Activated T-helper 1 cell treated with anti-CD3 and anti-CD28 coated beads, Interleukin-12 subunit alpha, Interleukin-12 subunit beta, Interleukin-2, Interleukin-4 antibody, amounts not matched to agents 30 ng/mL and 10 ng/mL and 1 ng/mL, durations not matched to agents 14 hours and 24 hours and 36 hours (primary cell): Measurements from ENCODE around the gene PLEKHH1. TPM values are rescaled to one million over a fixed set of nuclear protein-coding genes. Genes with fewer than 3 reads are reported as not detected.
A peak's percentile ranks its signal among the peaks of the same experiment; 100 is the strongest.

Source experiments
- DNase-seq: peaks from one replicate; pipeline ENCODE4 v3.0.0; 2021; ENCODE audit warnings: low spot score
- H3K27ac Mint-ChIP-seq: one replicate; pipeline ENCODE4 v1.8.0; 2021; ENCODE audit warnings: mild to moderate bottlenecking, mixed read lengths
- H3K27me3 Mint-ChIP-seq: one replicate; pipeline ENCODE4 v1.8.0; 2022; ENCODE audit warnings: mild to moderate bottlenecking, moderate library complexity, mixed read lengths; ENCODE audit not compliant: insufficient read depth
- H3K36me3 Mint-ChIP-seq: one replicate; pipeline ENCODE4 v1.8.0; 2021; ENCODE audit warnings: low read depth, mixed read lengths
- H3K4me1 Mint-ChIP-seq: one replicate; pipeline ENCODE4 v1.8.0; 2021; ENCODE audit warnings: low read depth, mixed read lengths
- H3K4me3 Mint-ChIP-seq: one replicate; pipeline ENCODE4 v1.8.0; 2021; ENCODE audit warnings: mild to moderate bottlenecking, moderate library complexity, mixed read lengths
- H3K9me3 Mint-ChIP-seq: one replicate; pipeline ENCODE4 v1.8.0; 2021; ENCODE audit warnings: mixed read lengths
- intact Hi-C: fragments of 100-400 bp; cut with micrococcal nuclease; formaldehyde crosslinking; loops from one replicate; pipeline ENCODE4 v1.15.1; 2024
- total RNA-seq: library from RNA; stranded (reverse); gene quantifications from 2 replicates; pipeline ENCODE4 v1.2.3, GENCODE V29; 2022

The PLEKHH1 gene
- total RNA-seq, 1 donor from 2014 or later = 0.96 TPM

DNA sequence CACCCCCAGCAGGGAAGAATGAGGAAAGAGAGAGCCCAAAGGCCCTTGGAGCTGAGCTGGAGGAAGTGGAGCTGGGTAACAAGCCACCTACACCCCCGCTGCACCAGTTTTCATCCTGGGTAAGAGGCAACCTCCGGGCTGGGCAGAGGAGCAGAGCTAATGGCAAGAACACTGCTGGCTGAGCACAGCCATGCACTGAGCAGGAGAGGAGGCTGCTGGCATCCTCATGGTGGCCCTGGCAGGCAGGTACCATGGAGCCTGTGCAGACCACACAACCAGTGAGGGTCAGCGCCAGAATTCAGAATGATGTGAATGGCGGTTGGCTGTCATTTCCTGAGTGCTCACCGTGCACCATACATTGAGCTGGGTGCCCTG, 29.7 kb downstream of the PLEKHH1 start:
- Mint-ChIP-seq H3K27ac (no peak overlapping the region), H3K9me3 (no peaks in the 10 kb centered on the region), H3K36me3 (no peaks in the 10 kb centered on the region), H3K4me3 (no peak overlapping the region), H3K4me1 (peaks cover 8% of the 10 kb centered on the region), H3K27me3 (peaks cover 4% of the 10 kb centered on the region)
- DNase-seq = no peak
- intact Hi-C loops = no loop called here

DNA sequence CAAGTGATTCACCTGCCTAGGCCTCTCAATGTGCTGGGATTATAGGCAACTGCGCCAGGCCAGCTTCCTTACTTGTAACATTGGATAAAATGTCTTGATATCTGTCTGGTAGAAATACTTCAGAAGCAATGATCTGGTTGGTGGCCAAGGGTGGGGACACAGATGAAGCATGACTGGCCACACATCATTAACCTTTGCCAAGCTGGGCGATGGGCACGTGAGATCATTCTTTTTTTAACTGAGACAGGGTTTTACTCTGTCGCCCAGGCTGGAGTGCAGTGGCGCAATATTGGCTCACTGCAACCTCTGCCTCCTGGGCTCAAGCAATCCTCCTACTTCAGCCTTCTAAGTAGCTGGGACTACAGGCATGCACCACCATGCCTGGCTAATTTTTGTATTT, 31.1 kb downstream of the PLEKHH1 start:
- Mint-ChIP-seq H3K27ac (no peak overlapping the region), H3K27me3 (peaks cover 3% of the 10 kb centered on the region), H3K36me3 (no peaks in the 10 kb centered on the region), H3K9me3 (no peaks in the 10 kb centered on the region), H3K4me1 (peaks cover 8% of the 10 kb centered on the region), H3K4me3 (no peak overlapping the region)
- intact Hi-C loops = no loop called here
- DNase-seq = no peak

DNA sequence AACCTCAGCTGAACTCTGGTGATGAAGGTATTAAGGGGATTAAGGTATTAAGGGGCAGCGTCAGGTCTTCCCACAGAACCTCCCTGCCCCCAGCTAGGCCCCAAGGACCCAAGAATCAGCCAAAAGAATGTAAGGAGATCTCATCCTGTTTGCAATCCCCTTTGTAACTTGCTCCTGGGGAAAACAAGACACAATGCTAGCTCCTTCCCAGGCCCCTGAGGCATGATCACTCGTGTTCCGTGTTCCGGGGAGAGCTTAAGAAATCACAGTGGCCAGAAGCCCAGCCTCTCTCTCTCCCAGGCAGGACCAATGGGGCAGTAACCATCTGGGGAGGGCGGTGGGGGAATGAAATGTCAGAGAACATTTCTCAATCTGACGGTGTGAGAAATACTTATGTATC, 33.8 kb downstream of the PLEKHH1 start:
- DNase-seq = no peak
- Mint-ChIP-seq H3K27ac (no peak overlapping the region), H3K4me3 (no peak overlapping the region), H3K9me3 (no peaks in the 10 kb centered on the region), H3K4me1 (peaks cover 8% of the 10 kb centered on the region), H3K36me3 (no peaks in the 10 kb centered on the region), H3K27me3 (peaks cover 3% of the 10 kb centered on the region)
- intact Hi-C loops = no loop called here

DNA sequence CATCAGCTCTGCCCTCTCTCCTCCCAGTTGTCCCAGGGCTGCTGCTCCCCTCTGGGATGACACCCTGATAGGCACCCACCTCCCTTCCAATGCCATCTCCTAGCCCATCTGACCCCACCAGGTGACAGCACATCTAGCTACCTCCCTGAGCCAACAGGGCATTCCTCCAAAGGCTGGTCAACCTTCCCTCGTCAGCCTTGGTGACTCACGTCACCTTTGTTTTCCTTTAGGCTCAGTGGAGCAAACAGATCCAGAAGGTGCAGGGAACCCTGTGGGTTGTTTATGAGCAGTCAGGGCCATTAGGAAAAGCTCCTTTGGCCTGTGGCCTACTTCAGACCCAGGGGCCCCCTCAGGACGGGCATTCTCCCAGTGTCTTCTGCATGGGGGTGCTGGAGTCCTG, 34.6 kb downstream of the PLEKHH1 start:
- no peak overlapping the region for H3K27ac Mint-ChIP-seq
- peaks cover 8% of the 10 kb centered on the region for H3K4me1 Mint-ChIP-seq

DNA sequence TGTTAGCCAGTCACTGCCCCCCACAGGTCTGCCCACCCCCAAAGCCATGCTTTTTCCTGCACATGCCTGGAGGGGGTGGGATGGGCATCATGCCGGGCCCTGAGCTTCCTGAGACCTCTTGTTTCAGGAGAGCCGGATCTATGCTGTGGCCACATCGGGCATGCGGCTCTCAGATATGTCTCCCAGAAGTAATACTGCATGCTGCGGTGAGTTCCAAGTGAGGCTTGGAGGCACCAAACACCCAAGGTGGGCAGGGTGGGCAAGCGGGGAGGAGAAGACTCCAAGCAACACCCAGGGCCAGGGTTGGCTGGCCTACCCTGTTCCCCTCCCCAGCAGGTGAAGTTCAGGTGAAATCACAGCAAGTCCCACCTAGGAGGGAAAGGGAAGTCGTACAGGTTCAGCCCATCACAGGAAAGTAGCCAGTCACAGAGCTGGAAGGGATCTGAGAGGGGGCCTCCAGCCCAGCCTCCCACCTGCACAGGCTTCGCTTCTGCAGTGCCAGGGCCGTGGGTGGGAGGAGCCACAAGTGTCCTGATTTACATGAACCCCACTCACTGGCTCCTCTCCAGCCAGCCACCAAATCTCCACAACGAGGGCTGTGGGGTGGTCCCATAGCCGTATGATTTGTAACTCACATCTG, 36.0 kb downstream of the PLEKHH1 start:
- intact Hi-C loops = no loop called here
- Mint-ChIP-seq H3K4me1 (peaks cover 8% of the 10 kb centered on the region), H3K27ac (no peak overlapping the region), H3K4me3 (no peak overlapping the region), H3K27me3 (peaks cover 6% of the 10 kb centered on the region), H3K9me3 (no peaks in the 10 kb centered on the region), H3K36me3 (no peaks in the 10 kb centered on the region)
- no peak for DNase-seq

More for the DNA sequence above, 34.6 kb downstream of the PLEKHH1 start:
- H3K4me3 Mint-ChIP-seq = no peak overlapping the region
- intact Hi-C loops = no loop called here
- DNase-seq = no peak
- H3K27me3 Mint-ChIP-seq = peaks cover 4% of the 10 kb centered on the region
- H3K9me3 Mint-ChIP-seq = no peaks in the 10 kb centered on the region
- H3K36me3 Mint-ChIP-seq = no peaks in the 10 kb centered on the region

DNA sequence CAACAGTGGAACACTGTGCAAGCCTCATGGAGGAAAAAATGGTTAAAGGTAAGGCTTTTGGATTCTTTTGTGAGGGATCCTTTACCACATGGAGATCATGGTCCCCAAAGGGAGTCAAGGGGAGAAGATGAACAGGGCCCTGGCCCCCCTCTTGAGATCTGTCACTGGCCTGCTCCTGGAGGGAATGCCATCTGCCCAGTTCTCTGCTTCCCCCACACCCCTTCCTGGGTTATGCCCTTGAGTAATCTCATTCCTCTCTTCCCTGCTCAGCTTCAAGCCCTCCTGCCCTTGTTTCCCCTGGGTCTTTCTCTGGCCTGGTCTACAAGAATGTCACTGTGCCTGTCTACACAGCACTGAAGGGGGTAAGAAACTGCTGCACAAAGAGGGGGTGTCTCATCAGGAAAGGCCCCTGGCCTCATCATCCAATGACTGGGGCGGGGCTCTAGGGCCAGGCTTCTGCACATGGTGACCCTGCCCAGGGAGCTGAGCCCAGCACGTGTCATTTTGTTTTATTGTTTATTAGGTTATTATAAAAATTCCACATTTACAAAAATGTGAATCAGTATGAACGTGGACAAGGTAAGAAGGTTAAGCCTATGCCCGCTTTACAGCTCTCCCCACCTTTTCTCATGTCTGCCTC, 36.7 kb downstream of the PLEKHH1 start:
- Mint-ChIP-seq H3K27ac (no peak overlapping the region), H3K4me3 (no peak overlapping the region), H3K36me3 (no peaks in the 10 kb centered on the region), H3K27me3 (peaks cover 5% of the 10 kb centered on the region), H3K4me1 (peaks cover 8% of the 10 kb centered on the region), H3K9me3 (no peaks in the 10 kb centered on the region)
- intact Hi-C loops = no loop called here
- no peak for DNase-seq

DNA sequence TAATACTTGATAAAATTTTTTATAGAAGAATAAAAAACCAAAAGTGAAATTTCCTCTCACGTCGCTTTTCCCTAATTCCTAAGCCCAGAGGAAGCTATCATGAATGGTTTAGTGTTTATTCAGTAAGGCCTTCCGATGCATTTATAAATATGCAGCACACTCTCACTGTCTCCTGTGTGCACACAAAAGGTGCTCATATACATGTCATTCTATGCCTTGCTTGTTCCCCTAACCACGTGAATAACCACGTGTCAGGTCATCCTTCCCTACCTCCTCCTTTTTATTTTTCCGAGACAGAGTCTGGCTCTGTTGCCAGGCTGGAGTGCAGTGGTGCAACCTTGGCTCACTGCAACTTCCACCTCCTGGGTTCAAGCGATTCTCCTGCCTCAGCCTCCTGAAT, 37.4 kb downstream of the PLEKHH1 start:
- Mint-ChIP-seq H3K27me3 (peaks cover 5% of the 10 kb centered on the region), H3K4me1 (peaks cover 8% of the 10 kb centered on the region), H3K4me3 (no peak overlapping the region), H3K36me3 (no peaks in the 10 kb centered on the region), H3K27ac (no peak overlapping the region), H3K9me3 (no peaks in the 10 kb centered on the region)
- intact Hi-C loops = no loop called here
- no peak for DNase-seq

DNA sequence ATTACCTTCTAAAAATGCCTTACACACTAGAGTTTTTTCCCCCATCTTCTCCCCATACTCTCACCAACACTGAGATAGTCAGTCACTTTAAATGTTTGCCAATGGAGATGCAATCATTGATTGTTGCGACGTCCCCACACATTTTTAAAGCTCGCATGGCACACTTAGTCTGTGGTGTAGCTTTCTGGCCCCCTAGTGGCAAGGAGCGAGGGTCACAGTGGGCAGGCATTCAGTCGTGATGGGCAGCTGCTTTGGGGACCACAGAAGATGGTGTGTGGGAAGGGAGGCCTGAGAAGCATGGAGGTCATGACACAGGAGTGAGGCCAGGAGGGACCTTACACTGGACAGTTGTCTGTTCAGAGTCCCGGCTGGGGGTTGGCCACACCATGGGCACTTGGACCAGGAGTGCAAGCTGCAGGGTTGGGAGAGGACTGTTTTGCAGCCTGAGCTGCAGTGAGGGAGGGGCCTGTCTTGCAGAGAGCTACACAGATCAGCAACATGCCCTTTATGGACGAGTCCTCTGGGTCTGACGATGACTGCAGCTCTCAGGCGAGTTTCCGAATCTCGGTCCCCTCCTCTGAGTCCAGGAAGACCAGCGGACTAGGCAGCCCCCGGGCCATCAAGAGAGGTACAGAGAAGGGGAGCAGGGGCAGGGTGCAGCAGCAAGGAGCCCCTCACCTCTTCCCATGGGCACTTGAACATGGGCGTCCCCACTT, 38.3 kb downstream of the PLEKHH1 start:
- Mint-ChIP-seq H3K36me3 (no peaks in the 10 kb centered on the region), H3K4me3 (no peak overlapping the region), H3K9me3 (no peaks in the 10 kb centered on the region), H3K27me3 (peaks cover 5% of the 10 kb centered on the region), H3K27ac (no peak overlapping the region), H3K4me1 (peaks cover 8% of the 10 kb centered on the region)
- peak; percentile 54 for DNase-seq
- intact Hi-C loops = loop anchor here (1.0 kb wide), 2 partner anchors 45 to 144 kb away; no protein-coding TSS in a partner anchor

DNA sequence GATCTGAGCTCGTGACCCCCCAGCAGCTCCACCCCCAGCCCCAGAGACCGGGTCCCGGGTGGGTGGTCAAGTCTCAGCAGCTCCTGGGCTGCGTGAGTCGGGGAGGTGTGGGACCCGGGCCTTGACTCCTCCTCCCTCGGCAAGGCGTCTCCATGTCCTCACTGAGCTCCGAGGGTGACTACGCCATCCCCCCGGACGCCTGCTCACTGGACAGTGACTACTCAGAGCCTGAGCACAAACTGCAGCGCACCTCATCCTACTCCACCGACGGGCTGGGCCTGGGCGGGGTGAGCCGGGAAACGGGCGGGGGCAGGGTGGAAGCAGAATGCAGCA, 38.9 kb downstream of the PLEKHH1 start:
- no peaks in the 10 kb centered on the region for H3K36me3 Mint-ChIP-seq
- H3K9me3 Mint-ChIP-seq = no peaks in the 10 kb centered on the region
- H3K27me3 Mint-ChIP-seq = peaks cover 5% of the 10 kb centered on the region
- no peak overlapping the region for H3K27ac Mint-ChIP-seq
- intact Hi-C loops = loop anchor here (1.0 kb wide), 2 partner anchors 46 to 145 kb away; no protein-coding TSS in a partner anchor
- no peak for DNase-seq
- H3K4me3 Mint-ChIP-seq = no peak overlapping the region
- H3K4me1 Mint-ChIP-seq = peaks cover 8% of the 10 kb centered on the region

DNA sequence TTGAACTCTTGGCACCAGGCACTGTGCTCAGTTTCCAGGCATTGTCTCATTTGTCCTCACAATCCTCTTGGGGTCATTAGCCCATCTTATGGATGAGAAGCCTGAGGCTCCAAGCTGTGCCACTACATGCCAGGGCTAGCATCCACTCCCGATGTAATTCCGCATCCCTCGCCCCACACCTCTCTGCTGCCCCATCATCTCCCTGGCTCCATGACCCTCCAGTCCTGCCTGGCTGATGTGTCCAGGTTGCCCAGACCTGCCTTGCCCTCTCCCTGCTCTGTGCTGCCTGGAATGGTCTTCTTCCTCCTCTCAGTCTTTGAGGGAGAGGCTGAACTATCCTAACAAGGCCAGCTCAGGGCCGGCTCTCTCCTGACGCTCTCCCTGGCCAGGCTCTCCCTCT, 39.5 kb downstream of the PLEKHH1 start:
- Mint-ChIP-seq H3K36me3 (no peaks in the 10 kb centered on the region), H3K4me3 (no peak overlapping the region), H3K27me3 (peaks cover 5% of the 10 kb centered on the region), H3K9me3 (no peaks in the 10 kb centered on the region), H3K4me1 (peaks cover 1% of the 10 kb centered on the region), H3K27ac (no peak overlapping the region)
- no peak for DNase-seq
- intact Hi-C loops = no loop called here

DNA sequence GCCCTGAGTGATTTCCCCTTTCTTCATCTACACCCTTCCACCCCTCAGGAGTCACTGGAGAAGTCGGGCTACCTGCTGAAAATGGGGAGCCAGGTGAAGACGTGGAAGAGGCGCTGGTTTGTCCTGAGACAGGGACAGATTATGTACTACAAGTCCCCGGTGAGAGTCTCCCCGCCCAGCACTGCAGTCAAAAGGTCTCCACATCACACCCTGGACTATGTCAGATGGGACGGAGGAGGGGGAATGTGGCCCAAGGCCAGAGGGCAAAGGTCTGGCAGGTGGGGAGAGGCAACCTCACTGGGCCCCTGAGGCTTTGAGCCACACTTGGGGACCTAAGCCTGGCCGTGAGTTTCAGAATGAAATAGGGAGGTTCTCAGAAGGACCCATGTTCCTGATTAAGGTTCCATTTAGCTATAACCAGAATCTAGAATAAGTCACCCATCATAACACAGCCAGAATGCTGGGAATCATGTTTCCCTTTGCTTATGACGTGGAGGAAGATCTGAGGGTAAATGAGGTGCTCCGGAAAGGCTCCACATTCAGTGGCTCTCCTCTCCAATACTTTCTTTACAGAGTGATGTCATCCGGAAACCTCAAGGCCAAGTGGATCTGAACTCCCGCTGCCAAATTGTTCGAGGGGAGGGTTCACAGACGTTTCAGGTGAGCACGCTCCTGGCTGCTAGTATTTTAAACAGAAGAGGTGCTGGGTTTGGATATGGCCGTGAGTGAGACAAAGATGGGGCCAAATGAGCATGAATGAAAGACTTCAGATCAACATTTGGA, 40.3 kb downstream of the PLEKHH1 start:
- no peak overlapping the region for H3K4me3 Mint-ChIP-seq
- DNase-seq = no peak
- no peaks in the 10 kb centered on the region for H3K36me3 Mint-ChIP-seq
- intact Hi-C loops = no loop called here
- no peaks in the 10 kb centered on the region for H3K9me3 Mint-ChIP-seq
- no peak overlapping the region for H3K27ac Mint-ChIP-seq
- H3K4me1 Mint-ChIP-seq = no peaks in the 10 kb centered on the region
- H3K27me3 Mint-ChIP-seq = peaks cover 5% of the 10 kb centered on the region

DNA sequence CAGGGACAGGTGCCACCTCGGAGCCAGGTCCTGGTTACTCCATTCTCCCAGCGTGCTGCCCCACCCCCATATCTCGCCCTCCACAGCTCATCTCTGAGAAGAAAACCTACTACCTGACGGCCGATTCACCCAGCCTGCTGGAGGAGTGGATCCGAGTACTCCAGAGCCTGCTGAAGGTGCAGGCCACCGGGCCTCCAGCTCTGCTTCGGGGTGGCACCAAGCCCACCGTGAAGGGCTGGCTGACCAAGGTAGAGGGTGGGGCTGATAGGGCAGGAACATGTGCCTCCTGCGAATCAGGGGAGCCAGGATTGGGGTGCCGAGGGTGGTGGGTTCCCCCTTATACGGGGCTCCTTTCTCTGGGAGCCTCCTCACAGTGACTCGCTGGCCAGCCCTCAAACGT, 41.1 kb downstream of the PLEKHH1 start:
- Mint-ChIP-seq H3K4me1 (no peaks in the 10 kb centered on the region), H3K27ac (no peak overlapping the region), H3K4me3 (no peak overlapping the region), H3K27me3 (peaks cover 5% of the 10 kb centered on the region), H3K9me3 (no peaks in the 10 kb centered on the region), H3K36me3 (no peaks in the 10 kb centered on the region)
- no peak for DNase-seq
- intact Hi-C loops = no loop called here

DNA sequence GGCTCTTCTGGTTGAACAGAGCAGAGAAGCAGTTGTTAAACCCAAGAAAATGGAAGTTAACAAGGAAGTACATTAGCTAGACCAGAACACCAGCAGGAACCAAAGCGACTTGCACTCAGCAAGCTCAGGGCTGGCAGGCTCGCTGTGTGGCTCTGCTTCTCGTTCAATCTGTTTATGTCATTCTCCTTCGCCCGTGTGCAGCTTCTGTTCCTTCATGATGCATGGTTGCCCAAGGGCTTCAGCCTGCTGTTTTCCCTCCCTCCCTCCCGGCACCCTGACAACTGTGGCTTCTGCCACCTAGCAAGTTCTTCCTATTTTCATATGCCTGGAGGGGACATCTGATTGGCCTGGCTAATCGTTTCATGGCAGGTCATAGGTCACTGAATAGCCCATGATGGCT, 41.7 kb downstream of the PLEKHH1 start:
- H3K4me3 Mint-ChIP-seq = no peak overlapping the region
- no peak for DNase-seq
- no peaks in the 10 kb centered on the region for H3K4me1 Mint-ChIP-seq
- intact Hi-C loops = no loop called here
- H3K36me3 Mint-ChIP-seq = no peaks in the 10 kb centered on the region
- H3K27me3 Mint-ChIP-seq = peaks cover 5% of the 10 kb centered on the region
- H3K9me3 Mint-ChIP-seq = no peaks in the 10 kb centered on the region
- H3K27ac Mint-ChIP-seq = no peak overlapping the region
